HUDEP-2 (cell line): ENCODE data around the gene DDC.
"Not testable (repeated sequence)": the region's sequence is repeated elsewhere in the genome, so short reads cannot be mapped to it uniquely, and the experiment has no call there.

Source experiments
- DNase-seq, 76 experiments: peaks; one replicate each; lab custom pipeline; 2025; ENCODE audit not compliant: unreplicated experiment in 76 of 76; lab: John Stamatoyannopoulos, UW

DDC gene

DNA sequence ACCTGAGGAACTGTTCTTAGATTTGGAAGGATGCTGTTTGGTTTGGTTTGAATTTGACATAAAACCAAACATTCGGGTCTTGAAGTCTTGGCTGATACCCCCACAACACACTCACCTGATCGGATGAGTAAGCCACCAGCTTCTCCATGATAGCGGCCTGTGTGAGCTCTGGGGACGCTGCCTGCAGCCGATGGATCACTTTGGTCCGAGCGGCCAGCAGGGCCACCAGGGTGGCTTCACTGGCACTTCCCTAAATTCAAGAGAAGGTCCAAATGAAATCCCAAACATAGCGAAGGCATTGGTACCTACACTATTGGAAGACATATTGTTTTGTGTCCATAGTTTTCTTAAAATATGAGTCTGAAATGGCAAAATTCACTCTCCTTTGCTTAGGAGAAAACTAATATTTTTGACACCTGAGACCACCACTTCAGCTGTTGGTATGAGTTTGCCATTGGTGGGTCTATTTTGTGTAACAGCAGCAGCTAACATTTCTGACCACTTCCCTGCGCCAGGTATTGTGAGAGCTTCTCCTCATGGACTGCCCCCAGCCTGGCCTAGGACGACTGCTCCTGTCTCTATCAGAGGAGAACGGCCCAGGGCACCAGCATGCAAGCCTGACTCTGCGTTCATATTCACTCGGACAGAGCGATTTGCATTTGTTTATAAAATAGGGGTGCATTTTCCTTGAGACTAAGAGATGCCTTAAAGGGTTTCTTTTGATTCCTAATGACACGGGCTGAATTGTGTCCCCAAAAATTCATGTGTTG is 35.9 kb downstream of the DDC start:
- DNase-seq: no peak

- DNase-seq: no peak
Measured at GRCh38 chr7:50528266-50529092, 36.7 kb downstream of the DDC start.

DNA sequence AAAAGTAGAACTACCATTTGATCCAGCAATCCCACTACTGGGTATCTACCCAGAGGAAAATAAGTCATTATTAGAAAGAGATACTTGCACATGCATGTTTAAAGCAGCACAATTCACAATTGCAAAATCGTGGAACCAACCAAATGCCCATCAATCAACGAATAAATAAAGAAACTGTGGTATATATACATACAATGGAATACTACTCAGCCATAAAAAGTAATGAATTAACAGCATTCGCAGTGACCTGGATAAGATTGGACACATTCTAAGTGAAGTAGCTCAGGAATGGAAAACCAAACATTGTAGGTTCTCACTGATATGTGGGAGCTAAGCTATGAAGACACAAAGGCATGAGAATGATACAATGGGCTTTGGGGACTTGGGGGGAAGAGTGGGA is 45.9 kb downstream of the DDC start:
- not testable (repeated sequence) for DNase-seq

DNA sequence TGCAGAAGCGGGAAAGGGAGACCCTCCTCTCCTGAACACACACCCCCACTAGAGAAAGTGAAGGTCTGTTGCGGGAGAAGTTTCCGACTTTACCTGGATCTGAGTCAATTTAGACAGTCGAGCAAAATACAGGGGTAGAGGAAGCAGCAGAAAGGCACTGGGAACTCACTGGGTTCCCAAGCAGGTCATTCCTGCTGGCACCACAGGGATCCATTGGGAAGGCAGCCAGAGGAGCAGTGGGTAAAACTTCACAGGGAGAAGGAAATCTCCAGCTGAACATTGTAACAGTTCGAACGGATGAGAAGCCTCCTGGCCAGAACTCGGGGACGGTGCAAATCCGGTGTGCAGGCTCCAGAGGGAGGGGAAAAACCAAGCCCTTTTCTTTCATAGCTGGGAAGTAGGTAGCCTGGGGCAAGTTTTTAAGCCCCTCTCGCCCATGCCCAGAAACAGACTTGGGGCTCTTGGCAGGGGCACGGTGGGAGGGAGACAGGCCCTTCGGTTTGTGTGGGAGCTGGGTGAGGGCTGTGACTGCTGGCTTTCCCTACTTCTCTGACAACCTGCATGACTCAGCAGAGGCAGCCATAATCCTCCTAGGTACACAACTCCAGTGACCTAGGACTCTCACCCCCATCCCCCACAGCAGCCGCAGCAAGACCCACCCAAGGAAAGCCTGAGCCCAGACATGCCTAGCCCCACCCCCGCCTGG is 51.9 kb downstream of the DDC start:
- DNase-seq: no peak

DNA sequence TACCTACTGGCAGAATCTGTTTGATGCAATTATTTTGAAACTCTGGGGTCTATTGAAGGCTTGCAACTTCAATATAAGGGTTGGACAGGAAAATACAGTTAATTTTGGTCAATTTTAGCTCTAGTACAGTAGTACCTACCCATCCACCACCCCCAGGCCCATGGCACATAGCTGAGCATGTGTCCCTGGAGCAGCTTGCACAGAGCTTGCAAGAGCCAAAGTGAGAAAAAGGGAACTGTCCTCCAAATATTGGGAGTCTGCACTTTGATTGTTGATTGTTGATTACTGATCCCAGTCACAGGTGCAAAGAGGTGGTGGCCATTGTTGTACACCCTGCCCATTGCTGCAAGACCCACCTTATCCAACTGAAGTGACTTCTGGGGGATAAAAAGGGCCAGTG is 52.8 kb downstream of the DDC start:
- no peak for DNase-seq

DNA sequence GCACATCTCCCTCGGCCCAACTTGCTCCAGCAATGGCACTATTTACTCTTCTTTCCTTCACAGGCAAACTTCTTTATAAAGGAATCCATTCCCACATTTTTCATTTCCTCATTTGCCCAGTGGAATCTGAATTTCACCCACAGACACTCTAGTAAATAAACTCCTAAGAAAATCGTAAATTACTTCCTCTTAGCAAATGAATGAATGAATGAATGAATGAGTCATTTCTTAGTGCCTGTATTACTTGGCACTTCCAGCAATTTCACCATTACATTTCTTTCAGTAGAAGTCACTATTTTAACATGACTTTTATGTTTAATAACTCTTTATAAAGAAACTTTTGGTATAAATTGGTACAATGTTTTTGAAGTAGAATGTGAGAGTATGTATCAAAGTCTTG is 55.7 kb downstream of the DDC start:
- no peak for DNase-seq

DNA sequence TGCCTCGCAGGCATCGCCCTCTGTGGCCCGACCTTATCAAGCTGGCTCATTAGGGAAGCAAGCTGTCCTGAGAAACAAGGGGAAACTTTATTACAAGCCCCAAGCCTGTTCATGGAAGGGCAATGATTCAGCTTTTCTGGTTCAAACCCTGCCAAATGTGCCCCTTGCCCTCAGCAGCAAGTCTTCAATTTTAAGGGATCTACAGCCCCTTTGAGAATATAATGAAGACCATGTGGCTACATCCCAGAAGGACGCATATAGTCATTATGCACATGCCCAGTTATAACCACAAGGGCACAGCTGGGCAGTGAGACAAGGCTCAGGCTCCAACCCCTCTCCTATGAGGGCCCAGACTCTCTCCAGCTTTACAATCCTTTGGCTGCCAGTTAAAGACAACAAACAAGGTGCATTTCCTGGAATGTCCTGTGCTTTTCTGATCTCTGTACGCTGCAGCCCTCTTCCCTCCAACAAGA is 56.7 kb downstream of the DDC start:
- no peak for DNase-seq

GRCh38 chr7:50507898-50508470 is 57.2 kb downstream of the DDC start:
- no peak for DNase-seq

- no peak for DNase-seq
Measured at GRCh38 chr7:50505553-50506210, 59.5 kb downstream of the DDC start.

- no peak for DNase-seq
Measured at GRCh38 chr7:50504646-50505546, 60.3 kb downstream of the DDC start.

DNA sequence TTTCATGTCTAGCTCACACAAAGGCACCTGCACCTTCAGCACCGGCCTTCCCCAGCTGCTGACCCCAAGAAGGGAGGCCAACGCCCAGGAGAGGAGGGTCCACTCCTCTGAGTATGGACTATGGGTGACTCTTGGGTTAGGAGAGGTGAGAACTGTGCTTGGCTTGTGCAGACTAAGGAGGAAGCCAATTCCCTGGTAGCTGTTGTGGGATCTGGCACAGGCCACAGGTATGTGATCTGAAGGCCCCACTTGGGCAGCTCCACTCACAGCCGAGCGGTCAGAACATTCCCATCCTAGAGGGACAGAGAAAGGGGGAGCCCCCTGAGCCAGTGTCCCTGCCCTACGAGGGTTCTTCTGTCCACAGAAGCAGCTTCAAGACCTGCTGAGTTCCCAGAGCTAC is 62.3 kb downstream of the DDC start:
- no peak for DNase-seq

- no peak for DNase-seq
Measured at GRCh38 chr7:50502001-50502684, 63.1 kb downstream of the DDC start.

GRCh38 chr7:50499092-50499491 is 66.1 kb downstream of the DDC start:
- no peak for DNase-seq

- DNase-seq: no peak
Measured at GRCh38 chr7:50497968-50498367, 67.2 kb downstream of the DDC start.

DNA sequence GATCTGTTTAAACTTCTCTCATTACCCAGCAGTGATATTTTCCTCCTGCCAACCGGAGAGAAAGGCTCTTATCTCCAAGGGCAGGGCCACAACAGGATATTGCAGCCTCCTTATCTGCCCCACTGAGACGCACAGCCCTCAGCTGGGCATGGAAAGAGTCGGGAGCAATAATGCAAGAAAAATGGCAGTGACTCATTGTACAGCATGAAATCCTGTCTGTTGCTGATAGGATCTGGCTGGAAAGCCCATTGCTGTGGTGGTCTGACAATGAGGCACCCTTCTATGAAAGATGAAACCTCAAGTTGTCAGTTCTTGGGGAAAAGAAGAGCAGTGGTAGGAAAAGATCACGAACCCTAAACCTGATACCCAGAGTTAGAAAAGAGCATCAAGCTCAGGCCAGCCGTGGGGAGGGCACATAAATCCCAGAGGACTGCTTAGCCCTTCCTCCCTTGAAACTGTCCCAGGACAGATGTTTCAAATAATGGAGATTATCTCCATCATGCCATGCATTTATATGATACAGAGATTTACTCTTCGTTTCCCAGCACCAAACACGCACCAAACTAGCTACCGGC is 68.0 kb downstream of the DDC start:
- peak in 73 of 76 experiments; percentile 7 to 88 (median 65) for DNase-seq

DNA sequence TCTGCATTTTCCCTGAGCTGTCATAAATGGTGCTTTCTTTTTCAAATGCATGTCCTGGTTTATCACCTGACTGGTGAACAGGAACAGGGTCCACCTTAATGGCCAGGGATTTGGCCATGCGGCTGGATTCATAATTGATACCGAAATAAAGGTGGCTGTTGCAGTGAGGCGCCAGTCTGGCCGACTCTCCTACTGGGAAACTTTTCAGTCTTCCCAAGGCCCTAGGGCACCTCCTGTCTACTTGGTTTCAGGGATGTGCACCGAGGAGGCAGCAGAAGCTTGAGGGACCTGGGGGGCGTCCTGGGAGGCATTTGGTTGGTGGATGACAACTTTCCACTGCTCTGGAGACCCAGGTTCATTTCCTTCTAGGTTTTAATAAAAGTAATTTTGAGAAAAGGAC is 68.6 kb downstream of the DDC start:
- DNase-seq: peak in 1 of 76 experiments; percentile 4

GRCh38 chr7:50495746-50496145 is 69.5 kb downstream of the DDC start:
- DNase-seq: no peak

DNA sequence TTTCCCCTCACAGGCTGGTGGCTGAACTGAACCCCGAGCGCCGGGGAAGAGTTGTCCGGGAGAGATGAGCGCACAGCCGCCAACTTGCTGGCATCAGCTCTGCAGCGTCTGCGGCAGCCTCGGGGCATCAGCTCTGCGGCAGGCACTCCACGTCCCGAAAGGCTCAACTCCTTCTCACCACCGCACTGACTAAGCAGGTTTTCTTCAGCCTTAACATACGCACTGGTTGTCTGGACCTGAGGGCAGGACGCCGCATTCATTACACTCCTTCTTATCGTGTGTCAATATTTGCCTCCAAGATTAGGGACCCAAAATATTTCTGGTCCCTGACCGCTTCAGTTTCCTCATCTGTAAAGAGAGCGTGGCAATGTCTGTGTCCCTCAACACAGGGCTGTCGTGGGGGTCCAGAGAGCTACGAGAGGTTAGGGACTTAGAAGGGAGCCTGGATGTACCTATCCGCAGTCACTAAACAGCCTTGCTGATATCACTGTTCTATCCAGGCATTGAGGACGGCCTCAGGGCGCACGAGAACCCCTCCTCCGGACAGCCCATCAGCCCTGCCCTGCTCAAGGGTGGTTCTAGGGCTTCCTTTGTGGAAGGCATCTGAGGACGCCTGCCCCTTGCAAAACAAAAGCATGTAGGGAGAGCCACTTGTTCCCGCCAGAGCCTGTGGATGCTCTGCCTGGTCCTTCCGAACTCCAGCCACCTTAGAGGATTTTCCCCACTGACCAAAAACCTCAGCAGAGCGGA is 72.3 kb downstream of the DDC start:
- DNase-seq: no peak
